Frontal cortex (tissue), 4 donors: Measurements from ENCODE around the gene LMTK2. TPM values are rescaled to one million over a fixed set of nuclear protein-coding genes. Genes with fewer than 3 reads are reported as not detected.
A peak's percentile ranks its signal among the peaks of the same experiment; 100 is the strongest.
"Not testable (repeated sequence)": the region's sequence is repeated elsewhere in the genome, so short reads cannot be mapped to it uniquely, and the experiment has no call there.

Source experiments
- DNase-seq, 2 donors: peaks; one replicate each; pipeline ENCODE4 v3.0.0; 2012; ENCODE audit warnings: low spot score in 2 of 2
- FAIRE-seq: peaks from 2 replicates; lab custom pipeline; 2012; peaks lifted over from hg19 to GRCh38; lab: Jason Lieb, UNC
- total RNA-seq: library from RNA; depleted of rRNA; stranded (reverse); fragments of >200 nt; gene quantifications from one replicate; pipeline ENCODE4 v1.2.3, GENCODE V29; 2014
- donor health status: control.
- donor health status: control.
- donor health status: control.

LMTK2 gene
- total RNA-seq, 1 donor from 2014 or later, result 37.1 TPM

DNA sequence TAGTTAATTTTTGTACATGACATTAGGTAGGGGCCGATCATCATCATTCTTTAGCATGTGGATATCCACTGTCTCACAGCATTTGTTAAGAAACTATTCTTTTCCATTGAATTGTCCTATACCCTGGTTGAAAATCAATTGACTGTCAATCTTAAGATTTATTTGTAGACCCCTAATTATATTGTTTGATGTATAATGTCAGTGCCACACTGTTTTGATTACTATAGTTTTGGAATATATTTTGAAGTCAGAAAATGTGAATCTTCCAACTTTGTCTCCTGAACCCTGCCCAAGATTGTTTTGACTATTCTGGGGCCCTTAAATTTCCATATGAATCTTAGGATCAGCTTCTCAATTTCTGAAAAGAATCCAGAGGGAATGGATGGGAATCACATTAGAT is 6.6 kb upstream of the LMTK2 start:
- DNase-seq (no peak), FAIRE-seq (no peak)

DNA sequence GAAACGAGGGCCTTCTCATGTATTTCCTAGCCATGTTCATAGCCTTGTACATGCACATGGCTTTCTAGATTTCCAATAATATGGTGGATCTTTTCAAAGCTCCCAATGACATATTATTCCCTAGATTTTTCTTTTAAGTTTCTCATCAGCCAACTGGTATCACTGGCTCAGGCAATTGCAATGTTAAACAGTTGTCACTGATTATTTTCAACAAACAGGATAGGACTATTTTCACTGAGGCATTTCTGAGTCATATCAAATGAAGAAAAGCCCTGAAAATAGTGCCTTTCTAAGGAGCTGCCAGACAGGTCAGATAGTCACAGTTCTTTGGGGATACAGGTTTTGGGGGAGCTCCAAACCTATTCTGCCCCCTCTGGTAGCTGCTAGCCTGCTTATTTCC is 4.5 kb upstream of the LMTK2 start:
- no peak for DNase-seq
- no peak for FAIRE-seq

DNA sequence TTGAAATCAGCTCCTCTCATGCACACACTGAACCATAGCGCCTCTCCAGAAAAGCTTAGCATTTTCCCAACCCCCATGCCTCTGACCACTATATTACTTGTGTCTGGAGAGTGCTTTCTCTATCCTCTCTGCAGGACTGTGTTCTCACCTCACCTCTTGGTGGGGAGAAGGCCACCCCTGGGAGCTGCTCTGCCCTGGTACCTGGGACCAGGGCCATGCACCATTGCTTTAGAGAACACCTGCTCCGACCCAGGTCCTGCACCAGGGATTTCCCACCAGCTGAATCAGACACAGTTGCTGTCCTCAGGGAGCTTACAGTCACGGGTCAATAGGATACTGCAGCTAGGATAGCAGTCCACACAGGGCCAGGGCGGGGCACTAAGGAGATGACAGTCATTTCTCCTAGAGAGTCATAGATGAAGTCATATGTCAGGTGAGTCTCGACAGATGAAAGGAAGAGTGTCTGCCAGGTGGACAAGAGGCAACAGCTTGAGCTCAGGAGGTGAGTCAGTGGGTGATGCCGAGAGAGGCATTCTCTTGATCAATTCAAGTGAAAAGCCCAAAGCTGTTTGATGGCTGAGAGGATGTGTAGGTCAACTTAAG is 619 bp upstream of the LMTK2 start:
- peak in 1 of 2 donors; percentile 22 for DNase-seq
- no peak for FAIRE-seq

DNA sequence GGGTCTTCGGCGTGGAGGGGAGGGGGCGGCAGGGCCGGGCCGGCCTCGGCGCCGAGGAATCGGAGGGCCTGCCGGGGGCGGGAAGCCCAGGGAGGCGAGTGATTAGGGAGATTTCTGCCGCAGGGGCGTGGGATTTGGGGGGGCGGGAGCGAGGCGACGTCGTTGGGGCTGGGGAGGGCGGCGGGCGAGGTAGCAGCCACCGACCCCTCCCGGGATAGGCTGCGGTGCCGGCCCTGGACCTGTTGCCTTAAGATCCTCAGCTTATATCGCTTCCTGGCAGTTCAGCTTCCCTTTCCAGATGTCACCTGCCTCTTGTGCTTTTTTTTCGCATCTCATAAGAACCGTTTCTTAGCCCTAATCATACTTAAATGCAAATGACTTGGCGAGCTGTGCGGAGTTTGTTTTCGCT is 655 bp downstream of the LMTK2 start:
- FAIRE-seq (no peak), DNase-seq (peak in 1 of 2 donors; percentile 25)

DNA sequence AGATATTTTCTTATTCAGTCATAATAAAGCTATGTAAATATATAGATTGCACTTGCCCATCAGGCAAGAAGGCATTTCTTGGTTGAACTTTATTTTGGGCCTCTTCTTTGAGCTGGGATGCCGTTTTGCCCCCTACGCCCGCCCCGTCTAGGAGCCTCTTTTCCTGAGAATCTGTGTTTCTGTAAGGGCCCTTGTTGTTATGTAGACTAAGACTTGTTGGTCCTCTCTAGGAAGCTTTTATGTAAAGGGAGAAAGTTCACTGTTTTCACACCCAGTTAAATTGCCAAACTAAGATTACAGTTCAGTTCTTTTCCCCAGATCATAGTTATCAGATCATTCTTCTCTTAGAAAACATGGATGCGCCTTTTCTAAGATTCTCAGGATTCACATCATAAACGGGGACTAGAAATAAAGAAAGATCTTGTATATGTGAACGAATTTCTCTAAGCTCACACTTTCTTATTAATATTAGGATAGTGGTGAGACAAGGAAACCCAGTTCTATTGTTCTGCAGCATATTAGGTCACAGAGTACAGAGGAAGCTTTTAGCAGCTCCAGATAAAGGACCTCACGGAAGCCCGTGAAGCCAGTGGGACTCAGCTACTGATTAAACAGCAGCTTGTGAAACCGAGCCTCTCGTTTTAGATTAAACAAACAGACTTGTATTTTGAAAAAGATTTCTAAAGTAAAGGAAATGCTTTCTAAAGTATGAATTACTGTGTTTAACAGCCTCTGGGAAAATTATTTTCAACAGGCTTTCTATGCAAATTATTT is 3.8 kb downstream of the LMTK2 start:
- FAIRE-seq, result no peak
- DNase-seq, result no peak

DNA sequence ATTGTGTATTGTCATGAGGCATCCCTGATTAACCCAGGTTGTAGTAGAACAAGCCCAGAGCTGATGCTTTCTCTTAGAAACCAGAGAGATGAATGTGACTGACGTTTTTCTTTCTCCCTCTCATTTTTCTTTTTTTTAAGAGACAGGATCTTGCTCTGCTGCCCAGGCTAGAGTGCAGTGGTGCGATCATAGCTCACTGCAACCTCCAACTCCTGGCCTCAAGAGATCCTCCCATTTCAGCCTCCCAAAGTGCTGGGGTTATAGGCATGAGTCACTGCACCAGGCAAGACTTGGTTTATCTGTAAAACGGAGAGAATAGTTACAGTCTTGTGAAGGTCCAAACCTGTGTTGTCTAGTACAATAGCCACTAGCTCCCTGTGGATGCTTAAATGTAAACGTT is 5.4 kb downstream of the LMTK2 start:
- no peak for FAIRE-seq
- DNase-seq, result no peak

DNA sequence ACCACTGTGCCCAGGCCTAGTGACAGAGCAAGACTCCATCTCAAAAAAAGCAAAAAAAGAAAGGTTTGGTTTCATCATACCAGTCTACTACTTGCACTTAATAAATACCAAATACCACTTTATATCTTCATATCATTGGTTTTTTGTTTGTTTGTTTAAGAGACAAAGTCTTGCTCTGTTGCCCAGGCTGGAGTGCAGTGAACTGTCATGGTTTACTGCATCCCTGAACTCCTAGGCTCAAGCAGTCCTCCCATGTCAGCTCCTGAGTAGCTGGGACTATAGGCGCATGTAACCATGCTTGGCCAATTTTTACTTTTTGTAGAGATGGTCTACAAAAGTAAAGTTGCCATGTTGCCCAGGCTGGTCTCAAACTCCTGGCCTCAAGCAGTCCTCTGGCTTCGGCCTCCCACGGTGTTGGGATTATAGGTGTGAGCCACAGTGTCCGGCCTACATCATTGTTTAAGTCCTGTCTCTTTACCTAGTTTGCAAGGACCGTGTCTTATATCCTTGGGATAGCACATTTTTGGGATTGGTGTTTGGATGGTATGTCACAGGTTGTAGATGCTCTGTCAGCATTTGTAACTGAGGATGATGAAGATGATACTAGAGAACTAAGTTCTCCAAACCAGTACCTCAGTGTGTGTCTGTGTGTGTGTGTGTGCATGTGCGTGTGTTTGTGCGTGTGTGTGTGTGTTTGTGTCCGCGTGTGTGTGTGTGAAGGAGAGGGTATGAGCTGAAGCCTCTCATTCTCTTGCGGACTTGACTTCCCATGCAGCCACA is 9.3 kb downstream of the LMTK2 start:
- DNase-seq (no peak), FAIRE-seq (no peak)

DNA sequence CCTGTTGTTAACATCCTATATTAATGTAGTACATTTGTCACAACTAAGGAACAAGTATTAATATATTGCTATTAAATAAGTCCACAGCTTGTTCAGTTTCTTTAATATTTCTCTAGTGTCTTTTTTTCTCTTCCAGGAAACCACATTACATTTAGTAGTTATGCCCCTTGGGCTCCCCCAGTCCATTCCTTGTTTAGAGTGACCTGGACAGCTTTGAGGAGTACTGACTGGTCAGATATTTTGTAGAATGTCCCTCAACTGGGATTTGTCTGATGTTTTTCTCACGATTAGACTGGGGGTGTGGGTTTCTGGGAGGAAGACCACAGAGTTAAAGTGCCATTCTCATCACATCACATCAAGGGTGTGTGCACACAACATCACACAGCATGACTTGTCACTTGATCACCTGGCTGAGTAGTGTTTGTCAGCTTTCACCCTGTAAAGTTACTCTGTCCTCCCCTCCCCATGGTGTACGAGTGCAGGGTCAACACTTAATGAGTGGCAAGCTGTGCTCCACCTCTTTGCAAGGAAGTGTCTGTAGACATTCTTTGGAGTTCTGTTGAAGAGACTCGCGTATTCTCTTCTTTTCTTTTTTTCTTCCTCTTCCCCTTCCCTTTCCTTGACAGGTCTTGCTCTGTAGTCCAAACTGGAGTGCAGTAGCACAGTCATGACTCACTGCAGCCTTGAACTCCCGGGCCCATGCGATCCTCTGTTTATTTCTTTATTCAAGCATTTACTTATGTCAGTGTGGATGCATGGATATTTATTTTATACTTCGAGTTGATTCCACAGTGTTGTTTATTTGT is 10.2 kb downstream of the LMTK2 start:
- no peak for DNase-seq

DNA sequence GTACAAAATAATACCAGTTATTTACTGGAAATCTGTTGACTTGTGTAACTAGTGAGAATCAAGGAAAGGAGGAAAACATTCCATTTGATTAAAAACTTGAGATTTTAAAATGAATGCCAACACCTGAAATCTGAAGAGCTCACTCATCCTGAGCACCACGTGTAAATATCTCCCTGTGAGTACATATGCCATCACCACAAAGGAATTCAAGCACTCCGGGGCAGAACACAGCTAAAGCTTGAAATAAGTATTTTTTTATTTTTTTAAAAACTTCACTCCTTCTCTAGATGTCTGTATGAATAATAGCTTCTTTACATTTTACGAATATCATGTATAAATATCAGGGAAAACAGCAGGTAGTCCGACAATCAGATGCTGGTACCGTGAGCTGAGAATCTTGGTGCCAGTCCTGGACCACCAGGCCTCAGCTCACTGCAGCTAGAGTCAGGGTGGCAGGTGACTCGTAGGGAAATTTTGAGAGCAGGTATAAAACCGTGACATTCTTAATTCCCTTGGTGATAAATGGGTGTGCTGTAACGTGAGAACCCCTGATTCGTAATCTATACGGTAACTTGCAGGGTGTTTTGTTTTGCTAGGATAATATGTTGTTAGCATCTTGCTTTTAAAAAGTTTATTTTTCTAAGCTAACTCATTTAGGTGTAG is 12.7 kb downstream of the LMTK2 start:
- FAIRE-seq, result no peak
- no peak for DNase-seq

More for the DNA sequence above, 10.2 kb downstream of the LMTK2 start:
- no peak for FAIRE-seq

DNA sequence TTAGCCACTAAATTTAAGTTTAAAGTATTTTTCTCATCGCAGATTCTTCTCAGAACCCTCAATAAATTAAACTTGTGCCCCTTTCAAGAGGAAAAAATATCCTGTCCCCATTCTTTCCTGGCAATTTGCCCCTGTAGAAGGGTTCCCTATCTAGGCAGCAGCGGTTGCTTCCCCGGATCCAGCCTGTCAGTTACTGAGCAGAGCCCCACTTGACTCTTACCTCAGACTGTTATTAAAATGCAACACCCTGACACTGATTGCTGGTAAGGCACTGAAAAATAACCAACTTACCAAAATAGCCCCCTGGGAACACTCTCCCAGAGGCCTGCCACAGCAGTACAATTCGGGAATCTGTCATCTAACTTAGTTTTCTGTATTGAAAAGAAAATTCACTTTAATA is 13.9 kb downstream of the LMTK2 start:
- FAIRE-seq (no peak), DNase-seq (no peak)

DNA sequence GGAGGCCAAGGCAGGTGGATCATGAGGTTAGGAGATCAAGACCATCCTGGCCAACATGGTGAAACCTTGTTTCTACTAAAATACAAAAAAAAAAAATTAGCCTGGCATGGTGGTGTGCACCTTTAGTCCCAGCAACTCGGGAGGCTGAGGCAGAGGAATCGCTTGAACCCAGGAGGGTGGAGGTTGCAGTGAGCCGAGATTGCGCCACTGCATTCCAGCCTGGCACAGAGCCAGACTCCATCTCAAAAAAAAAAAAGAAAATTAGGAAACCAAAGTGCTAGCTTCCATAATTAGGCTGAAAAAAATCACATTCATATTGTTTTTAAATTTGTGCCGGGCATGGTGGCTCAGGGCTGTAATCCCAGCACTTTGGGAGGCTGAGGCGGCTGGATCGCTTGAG is 14.7 kb downstream of the LMTK2 start:
- not testable (repeated sequence) for FAIRE-seq, DNase-seq

DNA sequence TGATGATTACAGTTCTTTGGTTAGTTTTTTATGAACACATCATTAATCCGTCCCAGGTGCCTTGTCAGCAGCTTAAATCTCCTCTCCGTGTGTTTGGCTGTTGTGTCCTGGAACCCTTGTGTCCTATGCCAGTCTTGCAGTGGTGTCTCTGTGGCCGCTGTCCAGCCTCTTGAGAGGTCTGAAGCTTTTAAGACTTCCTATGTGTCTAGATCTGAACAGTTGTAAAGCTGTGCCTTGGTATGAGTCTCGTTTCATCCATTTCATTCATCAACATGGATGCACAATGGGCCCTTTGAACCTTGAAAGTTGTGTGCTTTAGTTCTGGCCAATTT is 16.7 kb downstream of the LMTK2 start:
- no peak for FAIRE-seq

DNA sequence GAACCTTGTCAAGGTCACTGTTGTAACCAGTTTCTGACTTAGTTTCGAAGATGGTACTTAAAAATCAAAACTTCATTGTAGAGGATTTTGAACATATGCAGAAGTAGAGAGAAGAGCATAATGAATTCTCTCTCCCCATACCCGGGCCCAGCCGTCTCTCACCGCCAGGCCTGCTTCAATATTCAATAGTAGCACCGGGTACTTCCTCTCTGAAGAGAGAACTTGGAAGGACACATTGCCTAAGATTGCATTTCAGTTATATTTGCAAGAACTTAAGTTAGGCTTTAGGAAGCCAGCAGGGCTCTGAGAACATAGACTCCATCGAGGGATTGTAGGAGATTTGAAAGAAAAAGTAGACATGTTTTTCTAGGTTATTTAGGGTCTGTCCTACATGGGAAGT is 19.1 kb downstream of the LMTK2 start:
- FAIRE-seq, result no peak

More for the DNA sequence above, 16.7 kb downstream of the LMTK2 start:
- DNase-seq, result no peak

DNA sequence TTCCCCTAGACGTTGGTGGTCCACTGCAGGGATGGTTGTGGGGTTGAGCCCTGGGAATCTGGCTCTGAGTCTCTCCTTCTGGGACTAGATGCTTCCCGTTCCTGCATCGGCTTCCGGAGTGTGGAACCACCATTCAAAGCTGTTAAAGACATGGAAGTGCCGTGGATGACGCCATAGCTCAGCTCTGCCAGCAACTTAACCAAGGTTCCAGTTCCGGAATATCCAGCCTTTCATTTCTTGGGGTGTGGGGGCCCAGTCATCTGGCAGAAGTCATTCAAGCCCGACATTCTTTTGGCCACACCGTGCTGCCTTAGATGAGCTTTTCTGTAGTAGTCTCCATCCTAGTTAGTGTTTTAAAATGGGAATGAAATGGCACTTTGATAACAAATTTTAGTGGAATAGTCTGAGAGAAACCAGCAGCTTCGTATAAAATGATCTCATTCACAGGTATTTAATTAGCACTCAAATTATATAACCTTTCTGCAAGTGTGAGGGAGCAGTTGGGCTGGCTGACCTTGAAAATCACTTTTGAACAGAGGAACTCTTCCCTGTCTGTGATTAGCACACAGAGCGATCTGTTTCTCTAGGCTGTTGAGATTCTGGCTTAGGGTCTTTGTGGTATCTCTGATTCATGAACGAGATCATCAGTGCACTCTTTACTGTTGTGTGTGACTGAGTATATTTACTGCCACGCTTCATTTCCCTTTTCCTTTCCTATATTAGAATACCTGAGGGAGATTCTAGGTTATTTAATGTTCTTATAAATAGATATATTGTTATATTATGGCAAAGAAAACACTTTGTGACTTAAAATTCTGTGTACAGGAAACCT is 19.9 kb downstream of the LMTK2 start:
- DNase-seq (no peak), FAIRE-seq (no peak)

More for the DNA sequence above, 19.1 kb downstream of the LMTK2 start:
- DNase-seq, result no peak

DNA sequence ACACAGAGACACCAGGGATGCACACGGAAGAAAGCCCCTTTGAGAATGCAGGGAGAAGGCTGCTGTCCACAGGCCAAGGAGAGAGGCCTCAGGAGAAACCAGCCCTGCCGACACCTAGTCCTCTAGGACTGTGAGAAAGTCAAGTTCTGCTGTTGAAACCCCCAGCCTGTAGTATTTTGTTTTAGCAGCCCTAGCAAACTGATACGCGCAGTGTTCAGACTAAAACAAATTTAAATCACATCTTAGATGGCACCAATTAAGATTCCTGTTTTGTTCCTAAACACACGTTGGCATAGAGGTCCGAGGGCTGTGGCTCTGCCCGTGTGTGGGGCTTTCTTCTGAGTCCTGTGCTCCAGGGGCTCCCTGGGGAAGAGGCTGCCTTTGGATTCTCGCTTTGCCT is 21.7 kb downstream of the LMTK2 start:
- no peak for DNase-seq

DNA sequence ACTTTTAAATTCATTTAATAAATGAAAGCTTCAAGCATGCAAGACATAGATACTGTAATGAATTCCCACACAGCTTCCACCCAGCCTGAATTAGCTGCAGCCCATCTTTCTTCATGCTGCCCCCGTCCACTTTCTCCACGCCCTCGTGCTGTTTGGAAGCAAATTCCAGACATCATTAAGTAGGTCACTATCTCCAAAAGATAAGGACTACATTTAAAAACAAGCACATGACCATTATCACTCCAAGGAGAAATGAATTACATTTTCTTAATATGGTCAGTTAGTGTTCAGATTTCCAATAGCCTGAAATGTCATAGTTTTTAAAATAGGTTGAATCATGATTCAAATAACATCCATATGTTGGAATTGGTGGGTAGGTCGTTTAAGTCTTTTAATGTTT is 24.3 kb downstream of the LMTK2 start:
- DNase-seq (no peak), FAIRE-seq (no peak)

More for the DNA sequence above, 21.7 kb downstream of the LMTK2 start:
- no peak for FAIRE-seq

DNA sequence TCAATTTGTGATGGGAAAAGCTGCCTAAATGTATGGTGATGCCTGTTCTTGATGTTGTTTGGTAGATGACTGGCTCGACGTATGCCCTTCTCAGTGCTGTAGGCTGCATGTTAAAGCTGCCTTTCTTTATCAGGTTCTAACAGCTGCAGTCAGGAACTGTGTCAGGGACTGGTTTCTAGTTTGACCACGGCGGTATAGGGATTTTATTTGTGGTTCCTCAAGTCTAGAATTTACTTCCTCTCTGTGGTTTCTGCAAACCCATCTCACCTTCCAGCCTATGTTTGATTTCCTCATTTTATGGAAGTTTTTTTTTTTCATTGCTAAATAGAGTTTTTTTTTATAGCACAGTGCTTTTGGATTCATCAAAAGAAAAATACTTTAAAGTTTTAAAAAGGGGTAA is 26.5 kb downstream of the LMTK2 start:
- no peak for DNase-seq

DNA sequence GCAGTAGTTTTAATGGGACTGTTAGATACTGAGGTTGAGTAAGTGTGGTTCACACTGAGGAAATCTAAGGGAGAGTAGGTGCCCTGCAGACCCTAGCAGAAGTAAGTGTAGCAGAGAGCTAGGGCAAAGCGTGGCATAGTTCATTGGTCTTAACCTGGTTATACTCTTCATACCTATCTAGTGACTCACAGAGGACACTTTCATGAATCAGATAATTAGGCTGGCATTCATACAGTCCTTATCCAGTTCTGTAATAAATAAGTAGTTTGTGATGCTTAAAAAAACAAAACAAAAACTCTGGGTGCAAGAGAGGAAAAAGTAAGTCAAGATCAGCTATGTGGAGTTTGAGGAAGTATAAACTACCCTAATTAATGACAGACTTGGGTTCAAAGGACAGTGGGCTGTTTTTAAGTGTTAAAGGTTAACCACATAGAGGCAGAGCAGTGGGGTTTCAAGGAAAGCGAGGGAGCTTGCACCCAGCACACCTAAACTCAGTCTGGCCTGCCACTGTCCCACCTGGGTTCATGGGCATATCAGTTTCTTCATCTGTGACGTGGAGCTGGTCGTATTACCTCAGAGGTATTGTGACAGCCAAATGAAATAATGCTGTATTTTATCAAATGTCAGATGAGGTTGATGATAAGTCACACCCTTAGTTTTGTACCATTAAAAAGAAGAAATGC is 27.1 kb downstream of the LMTK2 start:
- FAIRE-seq, result no peak
- no peak for DNase-seq

More for the DNA sequence above, 26.5 kb downstream of the LMTK2 start:
- no peak for FAIRE-seq
